Adipocyte (in vitro differentiated cells): ENCODE measurements around the gene CRYL1.
"Not testable (repeated sequence)": the region's sequence is repeated elsewhere in the genome, so short reads cannot be mapped to it uniquely, and the experiment has no call there.

ENCODE experiments used
- DNase-seq: peaks from one replicate; pipeline ENCODE4 v3.0.0-alpha.2; 2015; ENCODE audit warnings: low read depth
- H3K27me3 ChIP-seq: replicated peaks from 2 replicates; pipeline ENCODE4 v1.7.0; 2013; ENCODE audit warnings: mild to moderate bottlenecking, low read length, moderate library complexity; ENCODE audit not compliant: control insufficient read depth, insufficient read depth
- H3K36me3 ChIP-seq: 2 replicates; pipeline ENCODE4 v1.7.0; 2013; ENCODE audit warnings: low read length, mild to moderate bottlenecking, moderate library complexity; ENCODE audit not compliant: control insufficient read depth, insufficient read depth, severe bottlenecking
- H3K4me1 ChIP-seq: 2 replicates; pipeline ENCODE4 v1.7.0; 2013; ENCODE audit warnings: mild to moderate bottlenecking, low read length, moderate library complexity; ENCODE audit not compliant: control insufficient read depth, insufficient read depth
- H3K4me3 ChIP-seq: 2 replicates; pipeline ENCODE4 v1.7.0; 2013; ENCODE audit warnings: mild to moderate bottlenecking, low read length, moderate library complexity
- H3K9ac ChIP-seq: 2 replicates; pipeline ENCODE4 v1.7.0; 2013; ENCODE audit warnings: mild to moderate bottlenecking, low read length, moderate library complexity
- H3K9me3 ChIP-seq: 2 replicates; pipeline ENCODE4 v1.7.0; 2013; ENCODE audit warnings: mild to moderate bottlenecking, low read length, moderate library complexity; ENCODE audit not compliant: control insufficient read depth

The CRYL1 gene

DNA sequence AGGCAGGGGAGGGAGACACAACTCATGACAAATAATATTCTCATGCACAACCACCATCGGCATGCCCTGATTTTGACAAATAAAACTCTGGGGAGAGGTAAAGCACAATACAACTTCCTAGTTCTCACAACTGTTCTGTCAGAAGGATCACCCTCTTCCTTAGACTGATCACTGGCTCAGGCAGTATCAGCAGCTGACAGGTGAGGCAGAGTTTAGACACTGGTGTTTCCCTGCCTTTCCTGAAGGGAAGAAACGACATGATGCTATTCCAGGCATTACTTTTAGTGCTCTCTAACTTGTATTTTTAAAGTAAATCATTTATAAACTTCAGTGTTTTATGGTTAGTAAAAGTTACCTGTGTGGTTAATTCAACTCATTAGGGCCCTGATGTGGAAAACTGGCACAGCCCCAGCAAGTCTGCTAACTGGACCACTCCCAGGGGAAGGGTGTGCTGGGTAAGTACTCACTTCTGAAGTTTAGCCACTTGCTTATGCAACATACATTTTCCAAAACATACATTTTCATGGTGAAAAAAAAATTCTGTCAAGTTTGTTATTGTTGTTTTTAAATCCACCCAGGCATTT lies 82.8 kb downstream of the CRYL1 start:
- no peak for DNase-seq
- H3K9ac ChIP-seq, result no peak overlapping the region
- H3K27me3 ChIP-seq, result no peaks in the 10 kb centered on the region
- H3K36me3 ChIP-seq, result no peaks in the 10 kb centered on the region
- peaks cover 24% of the 10 kb centered on the region for H3K4me1 ChIP-seq
- peaks cover 2% of the 10 kb centered on the region for H3K9me3 ChIP-seq
- H3K4me3 ChIP-seq, result no peak overlapping the region

DNA sequence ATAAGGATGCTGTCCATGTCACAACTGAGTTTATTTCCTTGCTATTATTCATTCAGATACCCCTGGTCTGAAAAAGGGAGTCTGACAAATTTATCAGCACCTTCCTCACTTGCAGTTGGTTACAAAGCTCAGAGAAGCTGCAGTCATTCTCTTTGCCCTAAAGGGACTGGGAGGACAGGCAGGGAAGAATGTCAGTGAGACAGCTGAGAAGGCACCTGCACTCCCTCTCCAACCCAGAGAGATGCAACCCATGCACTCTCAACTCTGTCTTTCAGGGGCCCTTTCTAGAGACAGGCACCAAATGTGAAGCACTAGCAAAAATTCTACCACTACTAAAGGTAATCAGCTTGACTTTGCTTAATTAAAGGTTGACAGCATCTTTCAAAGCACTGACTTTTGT lies 83.3 kb downstream of the CRYL1 start:
- H3K27me3 ChIP-seq, result no peaks in the 10 kb centered on the region
- no peak overlapping the region for H3K9ac ChIP-seq
- H3K36me3 ChIP-seq, result no peaks in the 10 kb centered on the region
- DNase-seq, result no peak
- no peaks in the 10 kb centered on the region for H3K9me3 ChIP-seq
- H3K4me1 ChIP-seq, result peaks cover 21% of the 10 kb centered on the region
- no peak overlapping the region for H3K4me3 ChIP-seq

DNA sequence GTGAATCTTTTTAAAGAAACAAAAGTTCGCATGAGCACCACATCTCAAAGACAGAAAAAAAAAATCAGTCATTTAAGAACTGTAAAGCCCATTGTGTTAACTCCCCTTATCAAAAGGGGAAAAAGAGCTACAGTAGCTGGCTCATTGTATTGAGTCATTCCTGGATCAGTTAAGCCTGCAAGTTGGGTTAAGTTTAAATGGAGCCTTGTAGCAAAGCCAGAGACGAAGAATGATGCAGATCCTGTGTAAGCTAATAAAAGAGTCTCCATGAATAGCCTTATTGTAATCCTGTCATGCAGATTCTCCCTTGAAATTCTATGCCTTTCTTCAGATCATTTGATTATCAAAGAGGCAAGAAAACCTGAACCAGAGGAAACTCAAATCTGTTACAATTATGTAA lies 83.8 kb downstream of the CRYL1 start:
- H3K36me3 ChIP-seq, result no peaks in the 10 kb centered on the region
- peaks cover 17% of the 10 kb centered on the region for H3K4me1 ChIP-seq
- DNase-seq, result no peak
- H3K9ac ChIP-seq, result no peak overlapping the region
- H3K27me3 ChIP-seq, result no peaks in the 10 kb centered on the region
- H3K9me3 ChIP-seq, result no peaks in the 10 kb centered on the region
- H3K4me3 ChIP-seq, result no peak overlapping the region

DNA sequence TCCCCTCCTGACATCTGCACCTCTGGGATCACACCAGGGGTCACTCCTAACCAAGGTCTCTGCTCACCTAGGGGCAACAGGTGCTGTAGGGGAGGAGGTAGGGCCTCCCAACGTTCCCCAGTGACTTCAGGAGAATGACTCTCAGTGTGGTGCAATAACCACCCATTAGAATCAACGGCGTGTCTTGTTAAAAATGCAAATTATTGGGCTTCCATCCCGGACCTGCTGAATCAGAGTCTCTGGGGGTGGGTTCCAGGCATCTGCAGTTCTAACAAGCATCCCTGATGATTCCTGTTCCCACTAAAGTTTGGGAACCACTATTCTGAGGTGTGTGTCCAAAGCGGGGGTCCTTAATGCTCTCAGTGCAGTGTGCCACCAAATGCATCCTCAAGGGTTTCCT lies 84.6 kb downstream of the CRYL1 start:
- Histone ChIP-seq H3K4me1 (peaks cover 11% of the 10 kb centered on the region), H3K36me3 (no peaks in the 10 kb centered on the region), H3K9me3 (no peaks in the 10 kb centered on the region), H3K27me3 (no peaks in the 10 kb centered on the region), H3K9ac (no peak overlapping the region), H3K4me3 (no peak overlapping the region)
- no peak for DNase-seq

DNA sequence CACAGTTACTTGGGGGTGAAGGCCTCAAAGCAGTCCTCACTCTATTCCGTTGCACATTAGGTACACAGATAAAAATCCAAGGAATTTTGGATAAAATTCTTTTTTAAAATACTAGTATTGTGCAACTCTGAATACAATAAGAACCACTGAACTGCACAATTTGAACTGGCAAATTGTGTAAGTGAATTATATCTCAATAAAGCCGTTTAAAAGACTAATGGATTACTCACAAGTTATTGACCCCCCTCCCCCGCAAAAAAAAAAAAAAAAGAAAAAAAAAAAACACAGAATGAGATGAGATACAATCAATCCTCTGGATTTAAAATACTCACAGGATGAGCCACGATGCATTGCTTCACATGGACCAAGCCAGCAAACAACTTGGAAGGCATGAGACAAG lies 86.4 kb downstream of the CRYL1 start:
- Histone ChIP-seq H3K27me3 (no peaks in the 10 kb centered on the region), H3K9ac (no peak overlapping the region), H3K9me3 (no peaks in the 10 kb centered on the region), H3K4me3 (no peak overlapping the region), H3K36me3 (no peaks in the 10 kb centered on the region), H3K4me1 (peaks cover 11% of the 10 kb centered on the region)
- no peak for DNase-seq

DNA sequence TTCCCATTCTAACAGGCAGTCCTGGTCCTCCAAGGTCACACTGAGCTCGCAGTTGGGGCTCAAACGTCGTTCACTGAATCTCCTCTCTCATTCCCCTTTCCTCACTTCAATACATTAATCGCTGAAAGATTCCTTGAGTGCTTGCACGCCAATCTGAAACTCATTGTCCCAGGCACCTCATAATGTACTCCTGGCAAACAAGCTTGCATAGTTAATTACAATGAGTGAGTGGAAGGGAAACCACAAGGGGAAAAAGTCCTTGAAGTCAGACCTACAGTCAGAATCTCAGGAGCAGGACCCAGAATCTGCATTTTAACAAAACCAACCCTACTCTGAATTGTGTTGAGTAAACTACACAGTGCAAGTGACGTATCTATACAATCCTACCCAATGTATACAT lies 86.9 kb downstream of the CRYL1 start:
- Histone ChIP-seq H3K9me3 (no peaks in the 10 kb centered on the region), H3K4me1 (peaks cover 11% of the 10 kb centered on the region), H3K9ac (no peak overlapping the region), H3K27me3 (no peaks in the 10 kb centered on the region), H3K4me3 (no peak overlapping the region), H3K36me3 (no peaks in the 10 kb centered on the region)
- no peak for DNase-seq

DNA sequence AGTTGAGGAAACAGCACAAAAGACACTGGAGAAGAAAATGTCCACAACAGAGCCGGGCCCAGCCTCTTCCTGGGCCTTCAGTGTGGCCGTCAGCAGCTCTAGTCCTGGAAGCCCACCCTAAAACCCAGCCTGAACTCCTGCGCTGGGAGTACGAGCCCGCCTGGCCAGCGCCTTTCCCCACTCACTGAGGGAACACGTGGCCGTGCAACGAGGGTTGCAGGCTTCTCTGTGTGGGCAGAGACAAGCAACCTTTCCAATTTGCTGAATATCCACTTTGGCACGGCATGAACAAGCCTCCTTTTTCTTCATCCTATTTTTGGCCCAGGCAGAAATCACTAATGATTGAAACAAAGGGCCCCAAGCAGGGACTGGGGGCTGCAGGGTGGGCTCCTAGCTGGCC lies 89.2 kb downstream of the CRYL1 start:
- Histone ChIP-seq H3K27me3 (no peaks in the 10 kb centered on the region), H3K36me3 (no peaks in the 10 kb centered on the region), H3K4me1 (peaks cover 11% of the 10 kb centered on the region), H3K9ac (no peak overlapping the region), H3K4me3 (no peak overlapping the region), H3K9me3 (no peaks in the 10 kb centered on the region)
- DNase-seq, result no peak

DNA sequence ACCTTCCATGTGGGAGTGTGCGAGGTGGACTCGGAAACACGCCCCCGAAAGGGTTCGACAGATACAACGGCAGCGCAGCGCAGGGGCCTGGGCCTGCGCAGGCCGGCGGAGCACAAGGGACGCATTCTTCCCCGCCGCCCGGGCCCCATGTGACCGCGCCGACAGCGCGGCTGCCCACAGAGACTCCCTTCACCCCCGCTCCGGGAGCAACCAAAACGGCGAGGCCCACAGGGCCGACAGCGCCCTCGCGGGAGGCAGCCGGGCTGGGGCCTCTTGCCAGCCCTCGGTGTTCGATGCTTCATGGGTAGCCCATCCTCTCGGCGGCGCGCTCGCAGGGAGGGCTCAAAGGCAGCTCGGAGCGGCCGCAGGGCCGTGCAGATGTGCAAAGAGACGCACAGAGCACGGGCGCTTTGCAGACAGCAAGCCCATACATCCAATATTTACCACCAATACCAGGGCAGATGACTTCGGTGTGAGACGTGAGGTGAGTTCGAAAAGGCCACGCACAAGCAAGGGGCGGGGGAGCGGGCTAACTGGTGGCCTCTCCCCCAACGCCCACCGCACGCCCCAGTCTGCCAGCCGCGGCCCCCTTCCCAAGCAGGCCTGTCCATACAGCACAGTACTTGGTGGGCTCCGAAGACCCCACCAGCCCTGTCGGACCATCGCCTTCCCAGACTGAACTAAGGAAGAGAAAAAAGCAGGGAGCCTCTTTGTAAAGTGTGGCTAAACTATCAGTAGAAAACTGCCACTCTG lies 89.9 kb downstream of the CRYL1 start:
- Histone ChIP-seq H3K9me3 (no peaks in the 10 kb centered on the region), H3K4me3 (no peak overlapping the region), H3K27me3 (no peaks in the 10 kb centered on the region), H3K36me3 (no peaks in the 10 kb centered on the region), H3K9ac (no peak overlapping the region), H3K4me1 (peaks cover 11% of the 10 kb centered on the region)
- DNase-seq, result no peak

DNA sequence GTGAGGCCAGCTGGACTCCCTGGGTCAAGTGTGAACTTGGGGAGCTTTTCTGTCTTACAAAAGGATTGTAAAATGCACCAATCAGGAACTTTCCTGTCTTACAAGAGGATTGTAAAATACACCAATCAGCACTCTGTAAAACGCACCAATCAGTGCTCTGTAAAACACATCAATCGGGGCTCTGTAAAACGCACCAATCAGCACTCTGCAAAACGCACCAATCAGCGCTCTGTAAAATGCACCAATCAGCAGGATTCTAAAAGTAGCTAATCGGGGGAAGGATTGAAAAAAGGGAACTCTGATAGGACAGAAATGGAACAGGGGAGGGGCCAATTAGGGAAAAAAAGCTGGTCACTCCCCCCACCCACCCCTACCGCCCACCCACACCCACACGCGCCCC lies 91.4 kb downstream of the CRYL1 start:
- not testable (repeated sequence) for DNase-seq, H3K36me3 ChIP-seq, H3K4me1 ChIP-seq, H3K27me3 ChIP-seq, H3K4me3 ChIP-seq, H3K9ac ChIP-seq, H3K9me3 ChIP-seq

DNA sequence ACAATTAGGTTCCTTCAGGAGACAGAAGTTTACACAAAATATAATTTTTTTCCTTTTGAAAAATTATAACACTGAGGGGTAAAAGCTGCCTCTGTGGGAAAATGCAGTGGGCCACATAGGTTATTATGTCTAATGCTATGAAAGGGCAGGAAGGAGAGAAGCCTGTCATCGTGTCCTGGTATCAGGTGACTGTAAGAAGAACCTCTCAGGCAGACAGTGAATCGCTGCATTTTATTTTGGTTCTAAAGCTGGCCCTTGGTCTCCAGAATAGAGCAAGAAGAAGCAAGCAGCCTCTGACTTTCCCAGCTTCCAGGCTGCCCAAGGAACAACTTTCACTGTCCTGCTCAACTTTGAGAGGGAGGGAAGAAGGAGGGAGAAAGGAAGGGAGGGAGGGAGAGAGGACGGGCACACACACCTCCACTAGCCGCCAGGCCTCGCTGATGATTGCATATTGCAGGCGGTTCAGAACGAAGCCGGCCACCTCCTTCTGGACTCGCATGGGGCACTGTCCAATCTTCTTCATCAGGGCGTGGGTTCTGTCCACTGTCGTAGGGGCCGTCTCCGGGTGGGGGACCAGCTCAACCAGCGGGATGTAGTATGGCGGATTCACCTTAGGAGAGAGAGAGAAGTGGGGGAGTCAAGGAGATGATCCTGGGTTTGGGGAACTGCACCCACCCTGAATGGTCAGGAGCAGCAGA lies 93.8 kb downstream of the CRYL1 start:
- Histone ChIP-seq H3K9ac (no peak overlapping the region), H3K27me3 (no peaks in the 10 kb centered on the region), H3K4me1 (peaks cover 9% of the 10 kb centered on the region), H3K36me3 (no peaks in the 10 kb centered on the region), H3K4me3 (no peak overlapping the region), H3K9me3 (no peaks in the 10 kb centered on the region)
- DNase-seq, result no peak

DNA sequence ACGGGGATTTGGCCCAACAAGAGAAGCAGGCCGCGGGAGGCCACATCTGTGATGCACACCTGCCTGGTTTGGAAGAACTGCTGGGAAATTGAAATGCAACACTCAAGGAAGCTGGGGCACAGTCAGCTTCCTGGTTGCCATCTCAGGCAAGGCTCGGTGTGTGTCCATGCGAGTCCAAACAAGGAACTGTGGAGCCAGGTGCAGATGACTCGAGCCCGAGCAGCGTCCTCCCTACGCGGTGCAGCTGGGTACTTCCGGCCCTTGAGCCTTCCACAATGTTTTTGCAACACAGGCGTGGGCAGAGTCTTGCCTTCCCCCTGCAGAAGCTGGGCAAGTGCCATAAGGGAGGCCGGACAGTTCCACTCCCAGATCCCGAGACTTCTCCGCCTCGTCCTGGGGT lies 94.6 kb downstream of the CRYL1 start:
- Histone ChIP-seq H3K9me3 (no peaks in the 10 kb centered on the region), H3K27me3 (no peaks in the 10 kb centered on the region), H3K4me1 (peaks cover 12% of the 10 kb centered on the region), H3K4me3 (no peak overlapping the region), H3K36me3 (no peaks in the 10 kb centered on the region), H3K9ac (no peak overlapping the region)
- DNase-seq, result no peak
